Measurements from ENCODE around the gene VRK1.

VRK1 gene

GRCh38 chr14:96928779-96929380 is 131.7 kb downstream of the VRK1 start:
- no peak for DNase-seq

DNA sequence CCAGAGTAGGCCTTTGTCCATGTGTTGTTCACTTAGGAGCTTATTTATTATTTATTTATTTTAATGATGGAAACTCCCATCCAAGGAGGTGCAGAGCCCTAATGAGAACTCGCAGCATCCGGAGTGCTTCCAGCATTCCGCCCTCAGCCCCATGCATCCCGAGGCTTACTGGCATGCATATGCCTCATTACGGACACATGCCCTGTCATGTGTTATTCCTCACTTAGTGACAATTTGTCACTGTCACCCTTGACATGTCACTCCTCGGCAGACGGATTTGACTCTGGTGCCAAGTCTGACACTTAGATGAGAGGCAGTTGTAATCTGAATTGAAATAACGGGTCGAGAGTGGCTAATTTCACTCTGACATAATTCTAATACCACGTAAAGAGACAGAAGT is 132.8 kb downstream of the VRK1 start:
- DNase-seq, result no peak

- DNase-seq, result no peak
These were observed 133.3 kb downstream of the VRK1 start for GRCh38 chr14:96930526-96930925.
